ENCODE measurements around the gene NOL3.
"Not testable (repeated sequence)": the region's sequence is repeated elsewhere in the genome, so short reads cannot be mapped to it uniquely, and the experiment has no call there.

The NOL3 gene

GRCh38 chr16:67170168-67170948 lies at the start of gene NOL3:
NOL3 (plus strand) TSS chr16:67170538.
- DNase-seq (ENCODE audit: low spot score): no peak

- DNase-seq (ENCODE audit: low spot score): not testable (repeated sequence)
These were observed 47.5 kb upstream of the NOL3 start for GRCh38 chr16:67122799-67123198.

DNA sequence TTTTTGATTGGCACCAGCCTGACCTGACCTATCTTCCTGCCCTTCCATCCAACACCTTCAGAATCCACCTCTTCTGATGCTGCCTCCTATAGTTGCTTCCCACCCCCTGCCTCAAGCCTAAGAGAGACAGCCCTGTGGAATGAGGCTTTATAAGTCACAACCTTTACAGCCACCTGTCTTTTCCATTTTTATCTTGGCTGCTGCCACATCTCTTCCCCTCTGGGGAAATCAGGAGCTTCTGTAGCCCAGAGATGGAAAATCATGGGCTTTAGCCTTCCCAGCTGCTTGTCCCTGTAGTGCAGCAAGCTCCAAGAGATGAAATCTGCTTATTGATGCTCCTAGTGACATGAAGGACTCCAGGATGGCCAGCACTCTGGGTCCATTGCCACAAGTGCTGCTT lies 41.9 kb upstream of the NOL3 start:
- no peak for DNase-seq (ENCODE audit: low spot score)

GRCh38 chr16:67128887-67129286 lies 41.5 kb upstream of the NOL3 start:
- DNase-seq (ENCODE audit: low spot score): no peak

- no peak for DNase-seq (ENCODE audit: low spot score)
These were observed 40.9 kb upstream of the NOL3 start for GRCh38 chr16:67129422-67129821.

DNA sequence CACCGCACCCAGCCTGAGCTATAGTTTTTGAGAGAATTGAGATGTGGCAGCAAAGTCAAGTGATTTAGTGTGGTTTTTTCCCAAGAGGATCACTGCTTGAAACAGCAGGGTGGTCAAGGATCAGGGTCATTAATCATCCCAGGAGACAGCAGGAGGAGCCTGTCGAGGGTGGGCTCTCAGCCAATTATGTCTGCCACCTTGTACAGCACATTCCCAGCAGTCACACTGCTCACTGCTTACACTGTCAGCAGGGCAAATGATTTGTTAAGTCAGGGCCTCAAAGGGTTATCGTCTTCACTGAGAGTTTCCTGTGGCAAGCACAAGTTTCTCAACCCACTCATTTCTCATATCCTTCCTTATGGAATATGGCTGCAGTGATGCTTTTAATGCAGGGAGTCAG lies 32.7 kb upstream of the NOL3 start:
- DNase-seq (ENCODE audit: low spot score): no peak

GRCh38 chr16:67141391-67141790 lies 28.9 kb upstream of the NOL3 start:
- no peak for DNase-seq (ENCODE audit: low spot score)

GRCh38 chr16:67142342-67142741 lies 28.0 kb upstream of the NOL3 start:
- DNase-seq (ENCODE audit: low spot score): no peak

DNA sequence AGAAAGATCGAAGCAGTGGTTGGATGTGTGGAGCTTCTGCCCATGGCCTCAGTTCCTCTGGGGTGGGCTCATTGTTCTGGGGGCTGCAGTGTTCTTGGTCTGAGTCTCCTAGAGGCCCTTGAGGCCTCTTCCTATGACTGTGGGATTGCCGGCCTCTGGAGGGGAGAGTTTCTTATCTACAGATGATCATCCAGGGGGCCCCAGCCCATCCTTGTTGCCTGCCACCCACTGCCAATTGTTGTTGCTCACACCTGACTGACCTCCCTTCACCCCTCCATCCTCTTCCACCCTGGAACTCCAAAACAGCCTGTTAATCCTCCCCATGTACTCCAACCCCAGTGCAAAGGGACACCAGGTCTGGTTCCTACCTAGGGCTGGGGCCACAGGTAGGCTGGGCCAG lies 25.4 kb upstream of the NOL3 start:
- no peak for DNase-seq (ENCODE audit: low spot score)

DNA sequence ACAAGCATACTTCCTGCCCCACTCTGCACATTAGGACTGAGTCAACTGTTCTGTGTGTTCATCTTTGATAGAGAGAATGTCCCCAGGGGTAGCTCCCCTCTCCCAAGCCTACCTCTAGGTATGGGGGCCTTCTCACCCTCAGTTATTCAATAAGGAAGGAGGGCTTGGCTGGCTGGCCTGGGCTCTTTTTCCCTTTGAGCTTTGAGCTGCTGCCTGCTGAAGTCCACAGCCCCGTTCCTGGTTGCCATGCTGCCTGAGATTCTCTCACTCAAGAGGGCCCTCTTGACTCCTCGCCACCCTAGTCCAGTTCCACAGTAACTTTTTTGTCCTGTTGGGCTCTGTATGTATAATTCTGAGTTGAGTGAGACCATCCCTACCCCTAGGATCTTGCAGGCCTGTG lies 24.6 kb upstream of the NOL3 start:
- no peak for DNase-seq (ENCODE audit: low spot score)

DNA sequence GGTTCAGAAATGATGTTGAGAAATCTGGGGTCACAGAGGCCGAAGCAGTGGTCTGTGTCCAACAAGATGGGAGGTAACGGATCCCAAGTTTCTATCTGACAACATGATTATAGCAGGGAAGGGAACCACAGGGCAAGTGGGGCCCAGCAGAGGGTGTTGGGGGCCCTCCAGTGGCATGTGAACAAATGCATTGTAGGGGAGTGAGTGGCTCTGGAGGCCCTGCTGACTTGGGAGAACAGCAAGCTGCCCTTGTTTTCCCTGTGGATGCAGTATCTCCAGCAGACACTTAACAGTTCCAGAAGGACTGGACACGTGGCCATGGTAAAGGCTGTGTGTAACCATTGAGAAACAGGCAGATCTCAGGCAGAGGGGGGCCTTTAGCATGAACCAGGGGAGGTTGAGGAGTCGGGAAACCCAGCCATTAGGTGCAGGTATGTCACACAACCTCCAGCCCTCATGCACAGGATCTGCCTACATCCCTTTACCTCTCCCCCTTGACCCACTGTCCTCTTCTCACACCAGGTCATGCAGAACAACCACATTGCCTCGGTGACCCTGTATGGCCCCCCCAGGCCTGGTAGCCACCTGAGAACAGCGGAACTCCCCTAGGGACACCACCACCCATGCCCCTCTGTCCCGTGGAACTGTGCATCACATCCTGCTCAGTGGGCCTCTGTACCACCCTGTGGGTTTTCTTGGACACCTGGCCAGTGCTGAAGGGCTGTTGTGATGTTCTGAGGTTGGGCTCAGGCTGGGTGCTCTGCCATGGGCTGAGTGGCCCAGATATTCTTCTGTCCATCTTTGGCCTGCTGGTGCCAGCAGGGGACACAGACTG lies 23.6 kb upstream of the NOL3 start:
- DNase-seq (ENCODE audit: low spot score): no peak

DNA sequence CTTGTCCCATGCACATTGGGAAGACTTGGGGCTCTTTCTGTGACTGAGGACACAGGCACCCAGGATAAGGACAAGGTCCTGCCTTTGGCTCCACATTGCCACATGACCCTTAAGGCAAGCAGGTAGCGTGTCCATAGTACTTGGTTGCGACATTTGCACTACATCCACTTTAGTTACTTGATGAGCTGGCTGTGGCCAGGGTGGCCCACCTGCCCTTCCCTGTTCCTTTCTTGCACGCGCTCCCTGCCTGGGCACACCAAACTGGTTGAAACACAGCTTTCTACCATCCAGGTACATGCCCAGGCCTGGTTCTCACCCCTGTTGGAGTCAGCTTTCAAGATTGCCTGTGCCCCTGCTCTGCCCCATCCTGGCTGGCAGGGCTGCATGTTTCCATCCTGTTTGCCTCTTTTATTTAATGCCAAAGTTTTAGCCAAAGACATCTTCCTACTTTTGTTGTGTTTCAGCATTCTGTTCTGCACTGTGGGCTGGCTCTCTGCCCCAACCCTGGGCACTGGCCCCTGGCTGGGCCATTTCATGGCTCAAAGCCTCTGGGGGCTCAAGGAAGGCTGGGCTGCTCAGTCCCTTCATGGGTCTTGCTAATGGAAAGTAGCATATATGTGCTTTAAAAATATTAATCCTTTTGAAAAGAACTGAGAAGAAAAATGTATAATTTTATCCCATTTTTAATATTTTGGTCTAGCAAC lies 22.7 kb upstream of the NOL3 start:
- no peak for DNase-seq (ENCODE audit: low spot score)

GRCh38 chr16:67148221-67148620 lies 22.1 kb upstream of the NOL3 start:
- DNase-seq (ENCODE audit: low spot score): no peak

DNA sequence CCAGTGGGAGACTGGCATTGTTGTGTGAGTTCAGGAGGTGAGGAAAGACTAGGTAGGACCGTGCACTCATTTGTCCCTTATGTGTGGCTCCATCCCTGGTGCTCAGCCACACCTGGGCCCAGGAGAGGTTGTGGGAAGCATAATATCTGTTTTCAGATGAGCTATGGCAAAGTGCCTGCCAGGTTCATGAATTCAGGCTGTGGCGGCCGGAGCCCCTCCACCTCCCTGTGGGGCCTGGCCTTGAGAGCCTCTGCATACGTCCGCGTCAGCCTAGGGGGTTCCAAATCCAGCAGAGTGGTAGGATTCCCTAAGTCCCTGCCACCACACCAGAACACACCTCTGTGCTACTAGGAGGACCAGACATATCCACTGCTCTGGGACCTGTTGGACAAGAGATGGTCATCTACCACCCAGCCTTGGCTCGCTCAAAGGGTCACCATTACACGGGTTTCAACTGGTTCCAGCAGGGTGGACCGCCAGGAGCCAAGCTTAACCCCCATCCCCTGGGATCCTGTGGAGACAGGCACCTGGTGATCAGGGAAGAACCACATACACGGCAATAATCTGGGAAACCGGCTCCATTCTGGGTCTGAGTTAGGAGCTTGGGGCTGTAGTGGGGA lies 21.6 kb upstream of the NOL3 start:
- DNase-seq (ENCODE audit: low spot score): no peak

- DNase-seq (ENCODE audit: low spot score): no peak
These were observed 20.9 kb upstream of the NOL3 start for GRCh38 chr16:67149276-67150046.

- DNase-seq (ENCODE audit: low spot score): peak; percentile 80
These were observed 20.1 kb upstream of the NOL3 start for GRCh38 chr16:67150047-67150832.

DNA sequence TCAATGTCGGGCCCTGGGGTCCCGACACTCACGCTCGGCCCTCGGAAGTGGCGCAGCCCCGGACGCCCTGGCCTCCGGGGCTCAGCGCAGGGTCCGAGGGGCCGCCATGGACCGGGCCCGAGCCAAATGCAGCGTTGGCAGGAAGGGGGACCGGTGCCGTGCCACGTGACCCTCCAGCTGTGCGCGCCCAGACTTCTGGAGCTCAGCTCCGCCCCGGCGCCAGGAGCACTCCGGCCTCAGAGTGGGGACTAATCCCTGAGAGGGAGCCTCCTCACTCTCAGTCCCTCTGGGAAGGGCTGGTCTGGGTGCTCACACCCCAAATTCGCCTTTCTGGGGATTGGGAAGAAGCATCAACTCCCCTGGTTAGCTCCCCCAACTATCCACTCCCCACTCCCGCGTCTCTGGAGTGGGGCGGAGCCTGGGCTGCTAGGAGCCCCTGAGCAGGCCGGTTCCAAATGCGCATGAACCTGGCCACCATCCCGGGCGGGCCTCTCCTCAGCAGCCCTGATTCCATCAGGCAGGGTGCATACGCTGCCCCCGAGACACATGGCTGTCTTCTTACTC lies 19.4 kb upstream of the NOL3 start, which contains the start of gene B3GNT9:
Gene B3GNT9, minus strand, starts transcription at position 166 of the 564 bp plus-strand sequence. CDS start 513 bp downstream, outside the sequence.
- DNase-seq (ENCODE audit: low spot score): peak; percentile 91

DNA sequence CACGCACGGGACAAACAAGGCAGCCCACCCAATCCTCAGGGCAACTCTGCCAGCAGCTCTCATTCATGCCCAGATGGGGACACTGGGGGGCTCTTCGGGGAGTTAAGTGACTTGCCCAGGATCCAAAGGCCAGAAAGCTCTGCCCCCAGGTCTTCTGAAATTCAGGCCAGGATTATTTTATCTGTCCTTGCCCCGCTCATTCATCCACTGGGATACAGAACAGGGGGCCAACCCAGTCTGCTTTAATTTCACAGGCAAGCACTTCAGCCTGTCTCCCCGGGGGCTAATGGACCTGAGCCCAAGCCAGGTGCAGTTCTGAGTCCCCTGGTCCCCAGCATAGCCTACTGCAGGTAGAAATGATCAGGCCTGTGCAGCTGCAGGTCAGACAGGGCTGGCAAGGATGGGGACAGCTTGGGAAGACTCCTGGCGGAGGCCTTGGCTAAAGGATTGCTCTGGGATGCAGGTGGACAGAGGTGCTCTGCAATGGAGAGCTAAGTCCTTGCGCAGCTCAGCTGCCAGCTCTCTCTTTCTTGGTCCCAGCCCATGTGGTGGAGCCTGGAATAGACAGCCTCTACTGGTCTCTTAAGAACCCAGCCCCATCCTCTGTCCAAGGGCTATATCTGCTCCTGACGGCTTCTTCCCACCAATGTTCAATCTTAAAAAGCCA lies 18.8 kb upstream of the NOL3 start:
- no peak for DNase-seq (ENCODE audit: low spot score)

GRCh38 chr16:67154578-67155294 lies 15.6 kb upstream of the NOL3 start:
- peak; percentile 60 for DNase-seq (ENCODE audit: low spot score)

Data from left forelimb (tissue), 1 donor.